Stimulated activated CD4-positive, alpha-beta T cell treated with anti-CD3 and anti-CD28 coated beads, TNF-alpha, amount 100 ng/mL, for 24 hours (primary cell): ENCODE measurements around the gene ITGA7.

Experiments
- DNase-seq, 3 experiments: peaks; one replicate each; pipeline ENCODE4 v3.0.0-alpha.2; 2020; ENCODE audit warnings: low read depth in 3 of 3

The ITGA7 gene

DNA sequence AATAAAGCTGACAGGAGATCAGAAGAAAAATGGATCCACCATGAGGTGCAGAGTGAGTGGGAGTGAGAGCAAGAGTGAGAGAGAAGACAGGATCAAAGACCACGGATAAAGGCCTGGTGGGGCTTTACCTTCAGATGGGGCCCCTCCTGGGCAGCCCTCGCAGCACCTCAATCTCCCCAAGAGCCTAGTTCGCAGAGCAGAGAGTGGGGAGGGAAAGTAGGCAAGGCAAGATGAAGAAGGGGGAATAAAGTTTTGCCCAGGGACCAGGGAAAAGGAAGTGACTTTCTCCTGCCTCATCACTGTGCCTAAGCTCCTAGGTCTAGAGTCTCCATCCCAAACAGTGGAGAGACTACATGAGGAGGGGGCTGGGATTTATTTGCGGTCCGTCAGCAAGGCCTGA, 60.7 kb downstream of the ITGA7 start:
- no peak for DNase-seq

DNA sequence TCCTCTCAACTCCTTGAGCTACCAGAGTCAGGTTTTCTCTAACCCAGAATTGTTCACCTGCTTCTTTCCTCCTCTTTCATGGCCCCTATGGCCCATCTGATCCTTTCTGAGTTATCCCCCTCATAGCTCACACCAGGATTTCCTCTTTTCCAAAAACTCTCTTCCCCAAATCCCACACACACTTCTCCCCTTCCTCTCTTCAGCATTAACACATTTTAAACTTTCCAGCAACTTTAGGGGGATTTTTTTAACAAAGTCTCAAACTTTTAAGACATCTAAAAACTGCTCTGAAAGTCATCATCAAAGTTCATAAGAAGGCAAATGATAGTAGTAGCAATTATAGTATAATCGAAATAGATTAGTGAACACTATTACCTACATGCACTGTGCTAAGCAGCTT, 63.1 kb downstream of the ITGA7 start:
- no peak for DNase-seq

DNA sequence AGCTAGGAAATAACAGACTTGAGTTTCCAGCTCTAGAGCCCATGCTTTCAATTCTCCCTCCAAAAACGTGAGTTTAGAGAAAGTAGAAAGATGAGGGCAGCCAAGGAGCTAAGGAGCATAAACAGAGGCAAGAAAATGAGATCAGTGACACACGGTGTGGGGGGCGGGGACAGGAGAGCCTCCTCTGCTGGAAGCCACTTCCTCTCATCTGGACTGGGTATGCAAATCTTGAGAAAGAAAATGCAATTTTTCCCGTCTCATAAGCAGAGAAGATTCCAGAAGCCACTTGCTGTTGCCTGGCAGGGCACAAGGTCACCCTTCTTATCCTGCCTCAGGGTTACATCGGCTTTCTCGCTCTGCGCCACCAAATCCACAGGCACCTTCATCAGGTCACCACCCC, 65.0 kb downstream of the ITGA7 start:
- DNase-seq = peak in 1 of 3 experiments; percentile 28

- no peak for DNase-seq
These were observed 65.4 kb downstream of the ITGA7 start for GRCh38 chr12:55642267-55642666.

DNA sequence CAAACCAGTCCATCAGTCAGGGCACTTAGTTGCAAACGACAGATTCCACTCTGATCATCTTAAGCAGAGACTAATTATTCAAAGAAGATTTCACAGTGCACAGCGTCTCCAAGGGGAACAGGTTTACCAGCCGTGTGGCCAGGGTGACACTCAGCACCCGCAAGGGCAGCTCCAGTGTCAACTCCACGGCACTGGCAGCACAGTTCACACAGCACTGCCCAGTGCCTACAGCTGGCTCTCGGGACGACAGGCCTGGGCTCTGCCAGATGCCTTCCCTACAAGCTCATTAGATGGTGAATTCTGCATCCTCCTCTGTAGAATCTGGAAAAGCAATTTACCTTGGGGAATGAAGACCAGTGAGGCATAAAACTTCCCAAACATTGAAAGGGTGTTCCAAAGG, 66.1 kb downstream of the ITGA7 start:
- no peak for DNase-seq

- DNase-seq = peak in 1 of 3 experiments; percentile 27
These were observed 70.2 kb downstream of the ITGA7 start for GRCh38 chr12:55637467-55637866.

GRCh38 chr12:55636853-55637252, 70.9 kb downstream of the ITGA7 start, which contains the start of gene OR10P1:
TSS of gene OR10P1 (plus strand) at chr12:55636892. CDS start at chr12:55636892, 0 bp downstream.
- no peak for DNase-seq

DNA sequence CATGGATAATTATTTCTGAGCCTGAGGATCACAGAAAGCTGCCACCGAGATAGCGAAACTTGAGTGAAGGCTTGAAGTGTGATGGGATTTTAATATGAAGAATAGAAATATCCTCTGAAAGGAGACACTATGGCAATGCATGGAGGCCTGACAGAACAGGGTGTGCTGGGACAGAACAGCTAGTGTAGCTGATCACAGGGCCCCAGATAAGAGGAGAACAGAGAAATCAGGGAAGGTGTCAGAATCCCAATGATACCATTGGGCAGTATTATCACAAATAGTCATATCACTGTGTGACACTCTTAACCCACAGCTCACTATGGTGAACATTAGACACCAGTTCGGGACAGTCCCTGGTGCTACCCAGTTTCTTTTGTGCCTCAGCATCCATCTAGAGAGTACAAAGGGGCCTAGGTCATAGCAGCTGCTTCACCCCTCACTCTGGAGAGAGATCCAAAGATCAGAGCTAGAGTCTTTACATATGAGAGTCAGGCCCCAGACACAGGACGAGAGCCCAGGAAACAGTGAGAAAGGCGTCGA, 71.5 kb downstream of the ITGA7 start:
- DNase-seq = no peak
